ENCODE measurements around the gene IGSF9B. TPM values are rescaled to one million over a fixed set of nuclear protein-coding genes. Genes with fewer than 3 reads are reported as not detected.

The IGSF9B gene
- total RNA-seq, 4 donors from 2014 or later, result 6.6 to 15.0 (median 9.5) TPM

DNA sequence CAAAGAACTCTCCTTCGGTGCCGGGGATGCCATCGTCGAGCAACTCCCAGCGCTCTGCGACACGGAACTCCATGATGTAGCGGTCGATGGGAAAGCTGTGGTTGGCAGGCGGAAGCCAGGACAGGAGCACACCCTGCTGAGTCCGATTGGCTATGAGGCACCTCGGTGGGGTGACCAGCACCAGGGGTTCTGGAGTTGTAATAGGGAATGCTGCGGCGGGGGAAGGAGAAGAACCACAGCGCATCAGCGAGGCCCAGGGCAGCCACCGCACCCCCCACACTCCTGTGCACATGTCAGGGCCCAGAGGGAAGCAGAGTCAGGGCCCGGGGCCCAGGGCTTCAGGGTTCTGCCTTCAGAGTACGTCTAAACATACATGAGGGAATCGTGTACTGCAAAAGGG lies 31.0 kb downstream of the IGSF9B start:
- TF ChIP-seq POLR2AphosphoS5 (IDR thresholded peaks at IDR 0.05) (no peak), POLR2A (IDR thresholded peaks at IDR 0.05) (no peak), CTCF (IDR thresholded peaks at IDR 0.05) (no peak), EP300 (IDR thresholded peaks at IDR 0.05) (no peak)
- Histone ChIP-seq H3K27ac (no peak overlapping the region), H3K4me1 (peaks cover 14% of the 10 kb centered on the region), H3K27me3 (no peaks in the 10 kb centered on the region), H3K4me3 (no peak overlapping the region), H3K9me3 (no peaks in the 10 kb centered on the region), H3K36me3 (peaks cover 21% of the 10 kb centered on the region)
- no peak for DNase-seq (ENCODE audit: low spot score in 2 of 2)
- WGBS, result 95% methylated on average over 20 of the region's 20 CpGs

GRCh38 chr11:133924661-133925060 lies 32.1 kb downstream of the IGSF9B start:
- Histone ChIP-seq H3K4me1 (peaks cover 14% of the 10 kb centered on the region), H3K36me3 (peaks cover 29% of the 10 kb centered on the region), H3K27ac (no peak overlapping the region), H3K9me3 (no peaks in the 10 kb centered on the region), H3K27me3 (no peaks in the 10 kb centered on the region), H3K4me3 (no peak overlapping the region)
- no peak for DNase-seq (ENCODE audit: low spot score in 2 of 2)
- 96% methylated on average over 9 of the region's 11 CpGs for WGBS
- no peak for TF ChIP-seq POLR2A (IDR thresholded peaks at IDR 0.05)
- TF ChIP-seq POLR2AphosphoS5 (IDR thresholded peaks at IDR 0.05), result no peak
- no peak for TF ChIP-seq CTCF (IDR thresholded peaks at IDR 0.05)
- TF ChIP-seq EP300 (IDR thresholded peaks at IDR 0.05), result no peak

- H3K4me1 ChIP-seq, result no peaks in the 10 kb centered on the region
- no peaks in the 10 kb centered on the region for H3K9me3 ChIP-seq
- no peak overlapping the region for H3K4me3 ChIP-seq
- no peak for DNase-seq (ENCODE audit: low spot score in 2 of 2)
- H3K27me3 ChIP-seq, result peaks cover 18% of the 10 kb centered on the region
- WGBS, result 95% methylated on average over 22 of the region's 23 CpGs
- H3K36me3 ChIP-seq, result peaks cover 29% of the 10 kb centered on the region
- no peak for TF ChIP-seq CTCF (IDR thresholded peaks at IDR 0.05)
- TF ChIP-seq POLR2AphosphoS5 (IDR thresholded peaks at IDR 0.05), result no peak
- TF ChIP-seq POLR2A (IDR thresholded peaks at IDR 0.05), result no peak
- TF ChIP-seq EP300 (IDR thresholded peaks at IDR 0.05), result no peak
- H3K27ac ChIP-seq, result no peak overlapping the region
These were observed 34.5 kb downstream of the IGSF9B start for GRCh38 chr11:133922078-133922870.

GRCh38 chr11:133921513-133921912 lies 35.3 kb downstream of the IGSF9B start:
- Histone ChIP-seq H3K4me3 (no peak overlapping the region), H3K27ac (no peak overlapping the region), H3K4me1 (no peaks in the 10 kb centered on the region), H3K27me3 (peaks cover 18% of the 10 kb centered on the region), H3K36me3 (peaks cover 29% of the 10 kb centered on the region), H3K9me3 (no peaks in the 10 kb centered on the region)
- WGBS, result 96% methylated on average over 10 of the region's 10 CpGs
- TF ChIP-seq EP300 (IDR thresholded peaks at IDR 0.05), result no peak
- TF ChIP-seq POLR2A (IDR thresholded peaks at IDR 0.05), result no peak
- no peak for TF ChIP-seq POLR2AphosphoS5 (IDR thresholded peaks at IDR 0.05)
- no peak for TF ChIP-seq CTCF (IDR thresholded peaks at IDR 0.05)
- DNase-seq (ENCODE audit: low spot score in 2 of 2), result no peak

GRCh38 chr11:133921026-133921425 lies 35.7 kb downstream of the IGSF9B start:
- WGBS, result 97% methylated on average over 31 of the region's 33 CpGs
- Histone ChIP-seq H3K4me3 (no peak overlapping the region), H3K9me3 (no peaks in the 10 kb centered on the region), H3K27ac (no peak overlapping the region), H3K4me1 (no peaks in the 10 kb centered on the region), H3K27me3 (peaks cover 18% of the 10 kb centered on the region), H3K36me3 (peaks cover 29% of the 10 kb centered on the region)
- no peak for DNase-seq (ENCODE audit: low spot score in 2 of 2)
- no peak for TF ChIP-seq CTCF (IDR thresholded peaks at IDR 0.05)
- TF ChIP-seq POLR2AphosphoS5 (IDR thresholded peaks at IDR 0.05), result no peak
- no peak for TF ChIP-seq EP300 (IDR thresholded peaks at IDR 0.05)
- no peak for TF ChIP-seq POLR2A (IDR thresholded peaks at IDR 0.05)

Measured in suprapubic skin (tissue), 4 donors.